GM08714 (cell line): Measurements from ENCODE around the gene NEK4.

Source experiments
- H3K4me3 ChIP-seq: fragments of 200-500 bp; sonication (Bioruptor generic); 2 replicates; pipeline ENCODE4 v1.5.1; 2014; ENCODE audit warnings: mild to moderate bottlenecking, low read length, inconsistent platforms
- ZNF274 ChIP-seq: IDR thresholded peaks from 2 replicates; pipeline ENCODE4 v1.6.1; 2012; ENCODE audit warnings: mild to moderate bottlenecking, low read depth, low read length

Gene NEK4

GRCh38 chr3:52788890-52789745 lies 18.4 kb upstream of the NEK4 start:
- no peak for TF ChIP-seq ZNF274
- H3K4me3 ChIP-seq, result no peak overlapping the region

GRCh38 chr3:52787672-52788625 lies 17.2 kb upstream of the NEK4 start:
- H3K4me3 ChIP-seq, result no peak overlapping the region
- no peak for TF ChIP-seq ZNF274

- TF ChIP-seq ZNF274, result no peak
- H3K4me3 ChIP-seq, result no peak overlapping the region
These were observed 16.5 kb upstream of the NEK4 start for GRCh38 chr3:52787246-52787645.

- TF ChIP-seq ZNF274, result no peak
- no peak overlapping the region for H3K4me3 ChIP-seq
These were observed 15.8 kb upstream of the NEK4 start for GRCh38 chr3:52786330-52787215.

- no peak overlapping the region for H3K4me3 ChIP-seq
- no peak for TF ChIP-seq ZNF274
These were observed 14.3 kb upstream of the NEK4 start for GRCh38 chr3:52784931-52785590.

- no peak overlapping the region for H3K4me3 ChIP-seq
- no peak for TF ChIP-seq ZNF274
These were observed 13.4 kb upstream of the NEK4 start for GRCh38 chr3:52784021-52784621.

- no peak for TF ChIP-seq ZNF274
- no peak overlapping the region for H3K4me3 ChIP-seq
These were observed 12.4 kb upstream of the NEK4 start for GRCh38 chr3:52783211-52783555.

GRCh38 chr3:52782412-52783210 lies 11.9 kb upstream of the NEK4 start:
- no peak for TF ChIP-seq ZNF274
- no peak overlapping the region for H3K4me3 ChIP-seq

- no peak for TF ChIP-seq ZNF274
- no peak overlapping the region for H3K4me3 ChIP-seq
These were observed 11.0 kb upstream of the NEK4 start for GRCh38 chr3:52781741-52782140.

- H3K4me3 ChIP-seq, result no peak overlapping the region
- TF ChIP-seq ZNF274, result no peak
These were observed 9.3 kb upstream of the NEK4 start for GRCh38 chr3:52779837-52780585.

- no peak for TF ChIP-seq ZNF274
- H3K4me3 ChIP-seq, result no peak overlapping the region
These were observed 8.5 kb upstream of the NEK4 start for GRCh38 chr3:52779011-52779836.
